OCI-LY1 (cell line): ENCODE results near the gene NFASC.

Experiments
- CTCF ChIP-seq: fragments of 200-600 bp; sonication (generic), shearing (Covaris generic); IDR thresholded peaks from 2 replicates; pipeline ENCODE4 v1.5.1; 2017; ENCODE audit warnings: mild to moderate bottlenecking, antibody characterized with exemption, low read length, moderate library complexity, mixed read lengths
- EZH2 ChIP-seq: fragments of 200-600 bp; sonication (generic), shearing (Covaris generic); IDR thresholded peaks from 2 replicates; pipeline ENCODE4 v1.8.0; 2017; ENCODE audit warnings: borderline replicate concordance, mixed run types, mild to moderate bottlenecking, antibody characterized with exemption, low read length, moderate library complexity, mixed read lengths

- TF ChIP-seq EZH2 (no peak), CTCF (no peak)
Measured at GRCh38 chr1:204835737-204836136, 34.9 kb upstream of the NFASC start.
